ENCODE measurements around the gene UTP11. TPM values are rescaled to one million over a fixed set of nuclear protein-coding genes. Genes with fewer than 3 reads are reported as not detected.

Gene UTP11
- polyA plus RNA-seq, 1 experiment = 18.3 TPM

DNA sequence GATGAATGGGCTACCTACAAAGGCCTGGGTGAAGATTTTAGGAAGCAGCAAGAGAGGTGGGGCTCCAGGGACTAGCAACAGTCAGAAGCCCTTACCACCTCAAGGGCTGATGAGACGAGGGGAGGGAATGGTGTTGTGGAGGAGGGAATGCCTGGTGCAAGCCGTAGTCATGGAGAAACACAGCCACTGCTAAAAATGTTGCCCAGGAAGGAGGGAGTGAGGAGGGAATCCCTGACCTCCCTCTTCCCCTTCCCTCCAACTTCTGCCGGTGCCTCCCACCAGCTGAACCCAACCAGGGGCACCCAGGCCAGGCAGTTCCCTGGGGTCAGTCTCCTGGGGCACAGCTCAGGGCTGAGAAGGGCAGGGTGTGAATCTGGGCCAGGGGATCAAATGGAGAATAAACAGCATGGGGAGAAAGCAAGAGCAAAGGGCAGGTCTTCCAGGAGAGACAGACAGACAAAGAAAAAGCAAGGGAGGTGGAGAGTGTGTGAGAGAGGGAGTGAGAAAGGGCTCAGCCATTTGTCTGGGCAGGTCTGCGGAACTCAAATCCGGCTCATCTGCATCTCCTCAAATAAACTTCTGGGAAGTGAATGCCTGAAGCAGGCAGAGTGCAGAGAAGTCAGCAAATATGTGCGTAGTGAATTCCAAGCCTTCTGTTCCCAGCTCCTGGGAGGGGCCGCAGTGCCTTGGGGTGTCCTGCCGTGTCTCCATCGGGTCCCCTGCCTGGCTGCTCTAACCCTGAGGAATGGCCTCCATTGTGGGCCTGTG lies 61.2 kb downstream of the UTP11 start:
- H3K27me3 ChIP-seq (ENCODE audit: control insufficient read depth, insufficient read depth, low read length) = peaks cover 7% of the 10 kb centered on the region
- ChIA-PET CTCF (interaction anchor here (0.8 kb wide), 1 partner anchor 109 kb away, joined by 3 read pairs; no protein-coding TSS in a partner anchor), POLR2A (no interaction called here)
- no peak overlapping the region for H3K4me3 ChIP-seq (ENCODE audit: low read depth, low read length)
- no peak for DNase-seq (ENCODE audit: low read depth)
- no peaks in the 10 kb centered on the region for H3K36me3 ChIP-seq (ENCODE audit: control insufficient read depth, insufficient read depth, low read length)
- TF ChIP-seq CTCF (IDR thresholded peaks at IDR 0.05; ENCODE audit: insufficient read depth, low read depth, low read length) = no peak

GRCh38 chr1:38074302-38074677 lies 61.8 kb downstream of the UTP11 start:
- no peak for DNase-seq (ENCODE audit: low read depth)
- Histone ChIP-seq H3K36me3 (ENCODE audit: control insufficient read depth, insufficient read depth, low read length) (no peaks in the 10 kb centered on the region), H3K4me3 (ENCODE audit: low read depth, low read length) (no peak overlapping the region), H3K27me3 (ENCODE audit: control insufficient read depth, insufficient read depth, low read length) (peaks cover 7% of the 10 kb centered on the region)
- TF ChIP-seq CTCF (IDR thresholded peaks at IDR 0.05; ENCODE audit: insufficient read depth, low read depth, low read length) = no peak
- POLR2A ChIA-PET = no interaction called here
- CTCF ChIA-PET = interaction anchor here (0.8 kb wide), 1 partner anchor 108 kb away, joined by 3 read pairs; no protein-coding TSS in a partner anchor

Small RNA genes lying within 50 kb of the gene (small RNA-seq; reads per million reads assigned to genes)
- not detected for gene RNU6-510P (ENCODE audit: insufficient read length, low read depth, low replicate concordance)

Other genes with a start within 250 kb of the UTP11 start
- gene EPHA10, start 247.6 kb upstream of the UTP11 start, polyA plus RNA-seq (2011; rRNA removed) = 0.04 TPM in 1 of 2 replicates, not detected in the other
- gene MANEAL, start 218.9 kb upstream of the UTP11 start, polyA plus RNA-seq (2011; rRNA removed) = 2.5 and 4.0 TPM in 2 replicates
- 30.9 and 34.1 TPM in 2 replicates for gene C1orf122, start 204.9 kb upstream of the UTP11 start, polyA plus RNA-seq (2011; rRNA removed)
- gene YRDC, start 204.5 kb upstream of the UTP11 start, polyA plus RNA-seq (2011; rRNA removed) = 15.1 and 19.8 TPM in 2 replicates
- 6.9 and 7.7 TPM in 2 replicates for gene MTF1, start 153.1 kb upstream of the UTP11 start, polyA plus RNA-seq (2011; rRNA removed)
- 21.0 and 21.9 TPM in 2 replicates for gene INPP5B, start 65.7 kb upstream of the UTP11 start, polyA plus RNA-seq (2011; rRNA removed)
- 26.2 and 47.1 TPM in 2 replicates for gene SF3A3, start 22.7 kb upstream of the UTP11 start, polyA plus RNA-seq (2011; rRNA removed)
- 7.9 and 13.0 TPM in 2 replicates for gene FHL3, start 7.2 kb upstream of the UTP11 start, polyA plus RNA-seq (2011; rRNA removed)
- not detected in 2 replicates for gene POU3F1, start 34.1 kb downstream of the UTP11 start, polyA plus RNA-seq (2011; rRNA removed)